IPS-15b (cell line): ENCODE data around the gene ADGRF1.
"Not testable (repeated sequence)": the region's sequence is repeated elsewhere in the genome, so short reads cannot be mapped to it uniquely, and the experiment has no call there.

ENCODE experiments used
- H3K27me3 ChIP-seq: one replicate; pipeline ENCODE4 v1.6.1; 2013; ENCODE audit warnings: low read length; ENCODE audit not compliant: control insufficient read depth, insufficient read depth
- H3K36me3 ChIP-seq: one replicate; pipeline ENCODE4 v1.6.1; 2013; ENCODE audit warnings: low read length; ENCODE audit not compliant: control insufficient read depth, insufficient read depth
- H3K4me1 ChIP-seq: one replicate; pipeline ENCODE4 v1.6.1; 2013; ENCODE audit warnings: mild to moderate bottlenecking, low read length; ENCODE audit not compliant: control insufficient read depth, insufficient read depth
- H3K4me3 ChIP-seq: one replicate; pipeline ENCODE4 v1.5.1; 2013; ENCODE audit warnings: low read depth, low read length
- H3K9ac ChIP-seq: one replicate; pipeline ENCODE4 v1.6.1; 2013; ENCODE audit warnings: low read depth, mild to moderate bottlenecking, low read length
- H3K9me3 ChIP-seq: one replicate; pipeline ENCODE4 v1.6.1; 2013; ENCODE audit warnings: mild to moderate bottlenecking, low read length; ENCODE audit not compliant: control insufficient read depth, insufficient read depth

Gene ADGRF1

DNA sequence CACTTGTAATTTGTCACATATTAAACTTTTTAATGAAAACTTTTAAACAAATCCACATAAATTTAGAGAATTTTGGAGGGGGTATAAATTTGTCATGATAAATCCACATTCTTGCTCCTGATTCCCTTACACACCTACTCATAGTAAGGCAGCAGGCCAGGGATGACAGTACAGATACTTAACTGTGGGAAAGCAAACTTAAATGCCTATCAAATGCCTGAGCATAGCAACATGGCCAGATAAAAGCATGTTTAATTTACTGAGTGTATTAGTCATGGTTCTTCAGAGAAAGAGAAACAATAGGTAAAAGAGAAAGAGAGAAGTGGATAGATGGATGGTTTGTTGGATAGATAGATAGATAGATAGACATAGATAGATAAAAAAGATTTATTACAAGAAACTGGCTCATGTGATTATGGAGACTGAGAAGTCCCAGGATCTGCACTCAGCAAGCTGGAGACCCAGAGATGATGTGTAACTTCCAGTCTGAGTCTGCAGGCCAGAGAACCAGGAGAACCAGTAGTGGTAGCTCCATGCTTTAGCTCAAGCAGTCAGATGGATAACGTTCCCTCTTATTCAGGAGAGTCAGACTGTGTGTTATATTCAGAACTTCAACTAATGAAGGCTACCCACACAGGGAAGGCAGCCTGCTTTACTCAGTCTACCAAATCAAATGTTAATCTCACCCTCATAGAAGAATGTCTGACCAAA lies 15.9 kb upstream of the ADGRF1 start:
- Histone ChIP-seq H3K9me3 (no peaks in the 10 kb centered on the region), H3K27me3 (no peaks in the 10 kb centered on the region), H3K4me1 (no peaks in the 10 kb centered on the region), H3K9ac (no peak overlapping the region), H3K4me3 (no peak overlapping the region), H3K36me3 (no peaks in the 10 kb centered on the region)

GRCh38 chr6:47056832-47057231 lies 14.7 kb upstream of the ADGRF1 start:
- H3K4me1 ChIP-seq, result no peaks in the 10 kb centered on the region
- no peak overlapping the region for H3K4me3 ChIP-seq
- no peak overlapping the region for H3K9ac ChIP-seq
- no peaks in the 10 kb centered on the region for H3K9me3 ChIP-seq
- H3K27me3 ChIP-seq, result no peaks in the 10 kb centered on the region
- H3K36me3 ChIP-seq, result no peaks in the 10 kb centered on the region

GRCh38 chr6:47054302-47054701 lies 12.2 kb upstream of the ADGRF1 start:
- H3K36me3 ChIP-seq, H3K9me3 ChIP-seq, H3K9ac ChIP-seq, H3K27me3 ChIP-seq, H3K4me1 ChIP-seq, H3K4me3 ChIP-seq: not testable (repeated sequence)

DNA sequence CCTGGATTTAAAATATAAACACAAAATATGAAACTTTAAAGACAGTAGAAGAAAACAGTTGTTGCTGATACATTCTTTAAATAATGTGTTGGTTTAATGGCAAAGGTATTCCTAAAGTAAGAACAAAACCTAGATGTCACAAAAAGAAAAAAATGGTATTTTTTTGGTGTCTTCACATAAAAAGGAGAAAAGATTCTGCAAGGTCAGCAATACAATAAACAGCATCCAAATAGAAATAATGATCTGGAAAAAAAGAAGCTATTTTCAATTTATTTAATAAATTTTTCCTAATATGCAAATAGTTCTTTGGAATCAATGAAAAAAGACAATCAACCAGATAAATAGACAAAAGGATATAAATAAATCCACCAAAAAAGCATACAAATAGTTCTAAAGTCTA lies 6.5 kb upstream of the ADGRF1 start:
- Histone ChIP-seq H3K4me1 (no peaks in the 10 kb centered on the region), H3K36me3 (no peaks in the 10 kb centered on the region), H3K9ac (no peak overlapping the region), H3K4me3 (no peak overlapping the region), H3K27me3 (no peaks in the 10 kb centered on the region), H3K9me3 (no peaks in the 10 kb centered on the region)

DNA sequence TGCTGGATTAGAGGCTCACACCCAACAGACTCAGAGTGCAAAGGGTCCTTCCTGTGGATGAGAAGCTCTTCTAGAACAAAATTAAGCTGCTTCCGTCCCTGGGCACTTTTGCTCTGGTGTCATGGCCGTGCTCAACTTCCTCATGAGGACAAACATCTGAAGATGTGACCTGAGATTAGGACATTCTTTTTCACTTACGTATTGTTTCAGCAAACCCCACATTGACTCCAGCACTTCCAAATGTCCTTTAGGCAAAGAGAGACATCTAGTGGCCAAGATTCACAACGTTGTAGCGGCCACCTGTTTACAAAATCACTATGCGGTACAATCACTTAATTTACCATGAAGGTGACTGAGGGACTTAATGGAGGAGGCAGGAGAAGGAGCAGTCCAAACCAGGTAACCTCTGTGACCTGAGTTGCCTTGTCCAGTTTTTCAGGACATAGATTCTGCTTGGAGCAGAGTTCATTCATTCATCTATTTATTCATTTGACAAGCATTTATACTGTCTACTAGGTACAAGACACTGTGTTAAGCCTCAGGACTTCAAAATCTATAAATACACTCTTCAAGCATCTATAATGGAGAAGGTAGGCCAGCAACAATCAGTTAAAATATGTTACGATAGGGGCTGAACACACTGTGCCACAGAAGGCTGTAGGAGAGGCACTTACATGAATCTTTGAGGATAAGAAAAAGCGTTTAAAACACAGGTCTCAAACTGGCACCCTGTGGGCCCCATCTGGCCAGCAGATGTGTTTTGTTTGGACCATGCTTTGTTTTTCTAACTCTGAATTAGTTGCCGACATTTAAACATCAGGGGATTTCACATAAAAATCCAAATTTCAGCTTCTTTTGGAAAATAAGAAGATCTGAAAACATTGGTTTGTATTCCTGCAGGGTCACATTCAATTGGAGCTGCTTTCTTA lies 5.6 kb upstream of the ADGRF1 start:
- Histone ChIP-seq H3K9me3 (no peaks in the 10 kb centered on the region), H3K9ac (no peak overlapping the region), H3K27me3 (no peaks in the 10 kb centered on the region), H3K4me1 (no peaks in the 10 kb centered on the region), H3K4me3 (no peak overlapping the region), H3K36me3 (no peaks in the 10 kb centered on the region)

- H3K4me1 ChIP-seq, result no peaks in the 10 kb centered on the region
- no peak overlapping the region for H3K4me3 ChIP-seq
- no peaks in the 10 kb centered on the region for H3K27me3 ChIP-seq
- no peaks in the 10 kb centered on the region for H3K36me3 ChIP-seq
- H3K9ac ChIP-seq, result no peak overlapping the region
- no peaks in the 10 kb centered on the region for H3K9me3 ChIP-seq
These were observed 5.0 kb upstream of the ADGRF1 start for GRCh38 chr6:47047097-47047478.

GRCh38 chr6:47044397-47044796 lies 2.3 kb upstream of the ADGRF1 start:
- H3K4me1 ChIP-seq, result peaks cover 9% of the 10 kb centered on the region
- no peak overlapping the region for H3K9ac ChIP-seq
- H3K4me3 ChIP-seq, result no peak overlapping the region
- no peaks in the 10 kb centered on the region for H3K27me3 ChIP-seq
- no peaks in the 10 kb centered on the region for H3K9me3 ChIP-seq
- no peaks in the 10 kb centered on the region for H3K36me3 ChIP-seq

DNA sequence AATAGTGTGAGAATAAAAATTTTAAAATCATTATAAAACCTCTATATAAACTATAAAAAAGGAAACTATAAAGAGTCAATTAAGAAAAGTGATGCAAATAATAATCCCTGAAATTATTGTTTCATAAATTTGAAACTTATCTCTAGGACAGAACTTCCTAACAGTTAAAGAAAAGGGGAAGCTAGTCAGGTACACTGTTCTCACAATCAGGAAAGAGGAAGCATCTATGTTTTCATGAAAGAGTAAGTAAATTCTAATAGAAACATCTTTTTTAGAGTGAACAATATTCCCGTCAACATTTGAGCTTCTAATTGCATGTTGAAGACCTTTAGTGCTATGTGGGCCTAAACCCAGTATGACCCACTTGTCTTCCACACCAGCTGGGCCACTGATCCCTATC lies 1.2 kb upstream of the ADGRF1 start:
- H3K27me3 ChIP-seq, result no peaks in the 10 kb centered on the region
- no peak overlapping the region for H3K9ac ChIP-seq
- H3K4me1 ChIP-seq, result peaks cover 9% of the 10 kb centered on the region
- H3K9me3 ChIP-seq, result no peaks in the 10 kb centered on the region
- no peak overlapping the region for H3K4me3 ChIP-seq
- H3K36me3 ChIP-seq, result no peaks in the 10 kb centered on the region

GRCh38 chr6:47041741-47042140 lies 391 bp downstream of the ADGRF1 start:
- Histone ChIP-seq H3K4me3 (no peak overlapping the region), H3K4me1 (peaks cover 9% of the 10 kb centered on the region), H3K9ac (no peak overlapping the region)

DNA sequence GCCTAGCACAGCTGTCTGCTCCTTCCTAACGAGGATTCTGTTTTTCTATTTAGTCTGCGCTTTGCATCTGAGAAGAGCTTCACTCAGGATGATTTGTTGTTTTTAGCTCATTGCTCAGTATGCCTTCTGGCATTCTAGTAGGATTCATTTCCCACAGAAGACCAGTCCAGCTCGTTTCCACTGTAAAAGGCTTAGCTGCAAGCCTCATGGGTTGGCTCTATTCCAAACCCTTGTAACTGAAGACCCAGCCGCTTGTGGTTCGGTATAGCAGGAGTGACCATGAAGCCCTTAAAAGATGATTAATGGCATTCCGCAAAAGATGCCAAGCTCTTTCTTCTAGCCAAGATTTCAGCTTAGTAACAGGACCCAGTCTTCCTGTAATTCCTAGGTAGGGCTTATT lies 7.2 kb downstream of the ADGRF1 start:
- Histone ChIP-seq H3K36me3 (no peaks in the 10 kb centered on the region), H3K27me3 (no peaks in the 10 kb centered on the region), H3K4me3 (no peak overlapping the region), H3K9ac (no peak overlapping the region), H3K9me3 (no peaks in the 10 kb centered on the region), H3K4me1 (peaks cover 8% of the 10 kb centered on the region)

More at GRCh38 chr6:47041741-47042140, 391 bp downstream of the ADGRF1 start:
- Histone ChIP-seq H3K27me3 (no peaks in the 10 kb centered on the region), H3K9me3 (no peaks in the 10 kb centered on the region), H3K36me3 (no peaks in the 10 kb centered on the region)

- H3K4me3 ChIP-seq, result no peak overlapping the region
- no peaks in the 10 kb centered on the region for H3K9me3 ChIP-seq
- H3K9ac ChIP-seq, result no peak overlapping the region
- H3K4me1 ChIP-seq, result peaks cover 8% of the 10 kb centered on the region
- H3K36me3 ChIP-seq, result no peaks in the 10 kb centered on the region
- no peaks in the 10 kb centered on the region for H3K27me3 ChIP-seq
These were observed 7.7 kb downstream of the ADGRF1 start for GRCh38 chr6:47034421-47034820.
